Activated naive CD4-positive, alpha-beta T cell treated with anti-CD3 and anti-CD28 coated beads for 36 hours (primary cell): Measurements from ENCODE around the gene NAA40. TPM values are rescaled to one million over a fixed set of nuclear protein-coding genes. Genes with fewer than 3 reads are reported as not detected.

Experiments
- CTCF ChIA-PET: fragments of 350-600 bp; sonication (Branson Sonifier 250); formaldehyde crosslinking; loops from one replicate; lab custom pipeline; 2021; ENCODE audit warnings: antibody characterized with exemption; lab: Charles Lee
- DNase-seq: peaks from one replicate; pipeline ENCODE4 v3.0.0-alpha.2; 2020
- H3K27ac Mint-ChIP-seq: one replicate; pipeline ENCODE4 v1.8.0; 2021; ENCODE audit warnings: mild to moderate bottlenecking, mixed read lengths
- H3K27me3 Mint-ChIP-seq: one replicate; pipeline ENCODE4 v1.8.0; 2021; ENCODE audit warnings: low read depth, mixed read lengths
- H3K36me3 Mint-ChIP-seq: one replicate; pipeline ENCODE4 v1.8.0; 2021; ENCODE audit warnings: low read depth, mixed read lengths
- H3K4me1 Mint-ChIP-seq: one replicate; pipeline ENCODE4 v1.8.0; 2021; ENCODE audit warnings: low read depth, mixed read lengths
- H3K4me3 Mint-ChIP-seq: one replicate; pipeline ENCODE4 v1.8.0; 2021; ENCODE audit warnings: mild to moderate bottlenecking, moderate library complexity, mixed read lengths
- H3K9me3 Mint-ChIP-seq: one replicate; pipeline ENCODE4 v1.8.0; 2021; ENCODE audit warnings: mixed read lengths
- intact Hi-C: fragments of 100-400 bp; cut with micrococcal nuclease; formaldehyde crosslinking; loops from one replicate; pipeline ENCODE4 v1.15.1; 2023
- total RNA-seq, 2 experiments: library from RNA; stranded (reverse); gene quantifications; one replicate each; pipeline ENCODE4 v1.2.3, GENCODE V29; 2021

Gene NAA40
- total RNA-seq, 2 experiments from 2014 or later: 10.3 to 13.2 TPM

DNA sequence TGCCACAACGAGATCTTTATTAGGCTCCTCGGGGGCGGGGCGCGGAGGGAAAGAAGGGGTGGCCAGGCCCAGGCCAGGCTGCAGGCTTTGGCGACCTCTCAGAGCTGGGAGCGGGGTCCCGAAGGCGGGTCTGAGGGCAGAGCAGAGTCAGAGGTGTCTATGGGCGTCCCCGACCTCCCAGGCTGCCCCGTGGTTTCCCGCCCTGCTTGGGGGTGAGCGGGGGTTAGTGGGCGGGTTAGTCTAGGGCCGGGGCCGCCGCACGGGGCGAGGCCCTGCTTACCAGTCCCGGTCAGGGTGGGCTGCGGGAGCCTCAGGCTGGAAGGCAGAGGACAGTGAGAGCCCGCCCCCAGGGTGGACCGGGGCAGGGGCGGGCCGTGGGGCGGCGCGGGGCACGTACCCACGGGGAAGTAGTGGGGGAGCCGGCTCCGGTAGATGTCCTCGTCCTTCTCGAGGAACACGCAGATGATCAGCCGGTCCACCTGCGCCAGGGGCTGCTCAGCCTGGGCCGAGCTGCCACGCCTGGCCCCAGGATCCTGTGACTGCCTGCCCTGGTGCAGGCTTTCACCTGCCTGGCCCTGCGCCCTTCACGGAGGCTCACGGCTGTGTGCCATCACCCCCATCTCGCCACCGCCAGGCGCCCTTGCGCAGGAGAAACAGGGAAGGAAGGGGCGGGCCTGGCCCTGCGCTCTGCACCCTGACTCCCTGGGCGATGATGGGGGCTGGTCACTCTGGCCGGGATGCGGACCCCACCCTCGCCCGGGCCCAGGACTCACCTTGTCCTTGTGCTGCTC is 60.0 kb downstream of the NAA40 start:
- intact Hi-C loops: no loop called here
- no peak overlapping the region for H3K4me3 Mint-ChIP-seq
- H3K9me3 Mint-ChIP-seq: no peaks in the 10 kb centered on the region
- H3K27ac Mint-ChIP-seq: no peak overlapping the region
- peaks cover 3% of the 10 kb centered on the region for H3K27me3 Mint-ChIP-seq
- H3K4me1 Mint-ChIP-seq: peaks cover 6% of the 10 kb centered on the region
- CTCF ChIA-PET: interaction anchor here (2.2 to 5.4 kb wide), 3 partner anchors 8 to 151 kb away, joined by 10 to 96 read pairs (median 11); no protein-coding TSS in a partner anchor
- peaks cover 17% of the 10 kb centered on the region for H3K36me3 Mint-ChIP-seq
- DNase-seq: no peak

DNA sequence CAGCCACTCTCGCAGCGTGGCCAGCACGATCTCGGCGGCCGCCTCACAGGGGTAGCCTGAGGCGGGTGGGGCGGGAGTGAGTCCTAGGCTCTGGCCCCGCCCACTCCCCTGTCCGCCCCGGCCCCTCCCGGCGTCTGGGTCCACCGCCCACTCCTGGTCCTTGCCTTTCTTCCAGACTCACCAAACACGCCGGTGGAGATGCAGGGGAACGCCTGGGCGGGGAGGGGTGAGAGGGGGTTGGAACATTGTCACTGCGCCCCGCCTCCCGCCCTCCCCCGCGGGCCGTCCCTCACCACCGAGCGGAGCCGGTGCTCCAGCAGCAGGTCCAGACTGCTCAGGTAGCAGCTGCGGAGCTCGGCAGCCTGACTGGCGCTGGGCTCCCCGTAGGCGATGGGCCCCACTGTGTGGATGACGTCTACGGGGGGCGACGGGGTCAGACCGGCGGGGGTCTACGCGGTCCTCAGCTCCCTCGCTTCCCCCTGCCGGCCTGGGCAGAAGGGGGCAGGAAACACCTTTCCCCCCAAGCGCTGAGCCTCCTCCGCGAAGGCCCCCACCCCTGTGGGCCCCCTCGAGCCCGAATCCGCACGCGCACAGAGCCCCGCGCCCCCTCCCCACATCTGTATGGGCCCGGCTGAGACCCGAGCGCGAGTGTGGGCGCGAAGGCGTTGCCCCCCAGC is 60.7 kb downstream of the NAA40 start:
- H3K9me3 Mint-ChIP-seq: no peaks in the 10 kb centered on the region
- no peak overlapping the region for H3K4me3 Mint-ChIP-seq
- no peak overlapping the region for H3K27ac Mint-ChIP-seq
- DNase-seq: peak; percentile 57
- CTCF ChIA-PET: interaction anchor here (1.3 to 5.4 kb wide), 6 partner anchors 9 to 163 kb away, joined by 3 to 96 read pairs (median 10); no protein-coding TSS in a partner anchor
- peaks cover 3% of the 10 kb centered on the region for H3K27me3 Mint-ChIP-seq
- peaks cover 14% of the 10 kb centered on the region for H3K36me3 Mint-ChIP-seq
- peaks cover 5% of the 10 kb centered on the region for H3K4me1 Mint-ChIP-seq
- intact Hi-C loops: loop anchor here (1.0 to 2.0 kb wide), 3 partner anchors 149 to 301 kb away; partner anchors contain the start of gene CATSPERZ

DNA sequence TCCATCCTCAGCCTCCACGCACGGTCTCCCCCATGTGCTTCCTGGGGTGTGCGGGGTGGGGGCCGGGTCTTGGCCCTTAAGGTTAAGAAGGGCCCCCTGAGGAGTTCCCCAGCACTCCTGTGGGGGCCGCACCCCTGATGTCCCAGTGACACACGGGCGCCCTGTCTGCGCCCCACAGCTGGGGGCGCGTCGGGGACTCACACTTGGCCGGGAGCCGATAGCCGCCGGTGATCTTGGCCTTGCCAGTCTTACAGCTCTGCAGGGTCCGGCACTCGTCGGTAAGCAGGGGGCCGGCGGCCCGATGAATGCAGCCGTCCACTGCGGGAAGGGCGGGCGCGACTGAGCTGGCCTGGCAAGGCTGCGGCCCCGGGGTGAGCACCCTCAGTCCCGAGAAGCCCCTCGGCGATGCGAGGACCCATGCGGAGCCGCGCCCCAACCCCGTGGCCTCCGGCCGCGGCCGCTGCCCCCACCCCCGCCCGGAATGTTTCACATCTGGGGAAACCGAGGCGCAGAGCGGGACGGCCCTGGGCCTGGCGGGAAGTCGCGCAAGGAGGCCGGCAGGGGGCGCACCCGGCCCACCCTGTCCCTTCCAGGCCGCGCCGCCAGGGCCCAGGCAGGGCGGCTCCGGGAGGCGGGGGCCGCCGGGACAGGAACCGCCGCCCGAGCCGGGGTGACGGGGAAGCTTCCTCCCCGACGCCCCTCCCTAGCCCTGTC is 61.4 kb downstream of the NAA40 start:
- peaks cover 6% of the 10 kb centered on the region for H3K27me3 Mint-ChIP-seq
- DNase-seq: peak; percentile 72
- H3K4me3 Mint-ChIP-seq: no peak overlapping the region
- no peak overlapping the region for H3K27ac Mint-ChIP-seq
- CTCF ChIA-PET: interaction anchor here (0.7 to 5.4 kb wide), 15 partner anchors 9 to 233 kb away, joined by 3 to 96 read pairs (median 5); no protein-coding TSS in a partner anchor
- peaks cover 5% of the 10 kb centered on the region for H3K4me1 Mint-ChIP-seq
- H3K9me3 Mint-ChIP-seq: no peaks in the 10 kb centered on the region
- intact Hi-C loops: loop anchor here (1.0 to 2.0 kb wide), 3 partner anchors 148 to 301 kb away; partner anchors contain the start of gene CATSPERZ
- H3K36me3 Mint-ChIP-seq: peaks cover 7% of the 10 kb centered on the region

DNA sequence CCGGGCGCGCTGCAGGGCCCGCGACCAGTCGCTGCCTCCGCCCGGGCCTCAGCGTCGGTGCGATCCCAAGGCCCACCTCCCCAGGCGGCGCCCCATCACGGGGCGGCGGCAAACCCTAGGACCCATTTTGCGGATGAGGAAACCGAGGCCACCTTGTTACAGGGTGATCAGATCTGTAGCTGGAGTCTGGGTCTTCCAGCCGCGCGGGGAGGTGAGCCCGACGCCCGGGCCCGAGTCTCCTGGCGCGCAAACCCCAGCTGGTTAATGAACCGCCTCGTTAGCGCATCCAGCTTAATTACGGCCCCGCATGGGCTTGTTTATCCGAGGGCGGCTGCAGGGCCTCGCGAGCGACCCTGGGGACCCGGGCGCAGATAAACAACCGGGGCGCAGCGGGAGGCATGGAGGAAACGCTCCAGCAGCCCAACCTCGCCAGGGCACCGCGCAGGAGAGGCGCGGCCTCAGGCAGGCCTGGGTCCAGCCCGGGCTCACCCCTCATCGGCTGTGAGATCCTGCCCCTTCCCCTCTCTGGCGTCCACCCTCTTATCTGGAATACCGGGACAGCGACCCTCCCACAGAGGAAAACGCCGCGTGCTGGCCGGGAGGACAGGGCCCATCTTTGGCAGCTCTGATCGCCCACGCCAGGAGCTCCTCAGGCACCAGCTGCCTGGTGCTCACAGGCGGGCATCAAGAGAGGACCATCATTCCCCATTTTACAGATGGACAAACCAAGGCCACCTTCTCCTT is 62.1 kb downstream of the NAA40 start:
- peaks cover 6% of the 10 kb centered on the region for H3K27me3 Mint-ChIP-seq
- H3K4me1 Mint-ChIP-seq: peaks cover 5% of the 10 kb centered on the region
- H3K4me3 Mint-ChIP-seq: no peak overlapping the region
- H3K27ac Mint-ChIP-seq: no peak overlapping the region
- intact Hi-C loops: loop anchor here (1.0 to 2.0 kb wide), 3 partner anchors 147 to 300 kb away; partner anchors contain the start of gene CATSPERZ
- no peaks in the 10 kb centered on the region for H3K9me3 Mint-ChIP-seq
- peaks cover 7% of the 10 kb centered on the region for H3K36me3 Mint-ChIP-seq
- no peak for DNase-seq
- CTCF ChIA-PET: interaction anchor here (0.7 to 5.4 kb wide), 17 partner anchors 8 to 234 kb away, joined by 3 to 96 read pairs (median 5); no protein-coding TSS in a partner anchor

DNA sequence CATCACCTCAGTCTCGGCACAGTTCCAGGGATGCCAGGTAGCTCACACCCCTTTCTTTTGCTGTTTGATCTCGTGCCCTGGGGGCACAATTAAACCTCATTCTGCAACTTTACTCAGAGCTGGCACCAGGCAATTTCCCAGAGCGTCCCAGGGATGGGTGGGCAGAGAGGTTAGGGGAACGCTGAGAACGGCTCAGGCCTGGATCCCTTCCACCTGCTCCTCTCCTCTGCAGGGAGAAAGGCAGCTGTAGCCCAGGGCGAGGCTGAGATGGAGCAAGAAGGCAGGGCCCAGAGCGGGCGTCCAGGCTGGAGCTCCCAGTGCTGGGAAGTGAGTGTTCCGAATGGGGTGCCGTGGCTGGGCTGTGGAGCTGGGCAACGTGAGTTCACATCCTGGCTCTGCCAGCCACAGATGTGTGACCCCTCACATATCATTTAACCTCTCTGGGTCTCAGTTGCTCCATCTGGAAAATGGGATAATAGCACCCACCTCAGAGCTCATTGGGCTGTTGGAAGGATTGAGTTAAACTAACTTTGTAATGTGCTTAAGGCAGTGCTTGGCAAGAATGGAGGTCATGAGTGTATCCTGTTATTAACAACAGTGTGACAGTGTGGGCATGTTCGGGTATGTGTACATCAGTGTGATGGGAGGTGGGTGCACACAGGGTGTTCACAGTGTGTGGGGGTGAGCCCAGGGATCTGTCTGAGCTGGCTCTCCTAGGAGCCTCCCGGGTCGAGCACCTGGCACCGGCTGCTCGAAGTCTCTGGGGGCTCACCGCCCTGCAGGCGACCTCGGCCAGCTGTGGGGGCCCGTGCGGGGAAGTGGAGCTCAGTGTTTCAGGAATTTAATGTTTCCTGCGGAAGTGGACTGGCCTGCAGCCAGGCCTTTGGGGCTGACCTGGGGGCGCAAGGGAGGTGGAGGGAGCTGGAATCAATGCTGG is 63.0 kb downstream of the NAA40 start:
- peaks cover 12% of the 10 kb centered on the region for H3K27me3 Mint-ChIP-seq
- H3K4me3 Mint-ChIP-seq: no peak overlapping the region
- peaks cover 5% of the 10 kb centered on the region for H3K4me1 Mint-ChIP-seq
- no peak overlapping the region for H3K27ac Mint-ChIP-seq
- intact Hi-C loops: loop anchor here (2.0 kb wide), 1 partner anchor 299 kb away; the partner anchor contains the start of gene CATSPERZ
- CTCF ChIA-PET: interaction anchor here (0.6 to 5.4 kb wide), 8 partner anchors 23 to 194 kb away, joined by 3 to 96 read pairs (median 6); no protein-coding TSS in a partner anchor
- no peak for DNase-seq
- peaks cover 7% of the 10 kb centered on the region for H3K36me3 Mint-ChIP-seq
- no peaks in the 10 kb centered on the region for H3K9me3 Mint-ChIP-seq

DNA sequence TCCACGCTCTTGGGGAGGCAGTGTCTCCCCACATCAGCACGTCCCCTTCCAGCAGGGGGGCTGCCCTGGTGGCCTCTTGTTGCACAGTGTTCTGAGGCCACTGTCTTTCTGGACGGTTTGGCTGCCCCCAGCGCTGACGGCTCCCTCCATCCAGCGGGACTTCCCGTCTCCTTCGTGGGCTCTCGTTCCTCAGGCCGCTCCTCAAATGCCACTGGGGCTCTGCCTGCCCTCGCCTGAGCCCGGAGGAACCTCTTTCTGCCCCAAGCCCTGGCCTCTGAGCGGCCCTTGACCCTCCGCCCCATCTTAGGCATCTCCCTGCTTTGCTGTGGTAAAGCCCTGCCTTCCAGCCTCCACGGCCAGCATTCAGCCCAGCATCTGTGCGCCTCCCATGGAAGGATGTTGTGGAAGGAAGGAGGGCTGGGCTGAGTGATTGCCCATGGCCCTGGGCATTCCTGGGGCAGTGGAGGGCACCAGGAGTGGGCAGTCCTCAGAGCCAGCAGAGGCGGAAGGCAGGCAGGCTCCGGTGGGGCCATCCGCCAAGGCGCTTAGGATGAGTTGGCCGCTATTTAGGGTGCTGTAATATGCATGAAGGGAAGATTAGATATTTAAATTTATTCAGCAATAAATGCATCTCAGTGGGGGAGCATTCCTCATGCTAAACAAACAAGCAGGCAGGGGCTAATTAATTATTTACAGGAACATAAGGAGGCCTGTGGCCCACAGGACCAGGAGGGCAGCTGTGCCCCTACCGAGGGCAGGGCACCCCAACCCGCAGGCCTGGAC is 65.2 kb downstream of the NAA40 start:
- CTCF ChIA-PET: interaction anchor here (5.4 kb wide), 1 partner anchor 146 kb away, joined by 96 read pairs; no protein-coding TSS in a partner anchor
- H3K27me3 Mint-ChIP-seq: peaks cover 32% of the 10 kb centered on the region
- intact Hi-C loops: no loop called here
- no peak for DNase-seq
- no peaks in the 10 kb centered on the region for H3K9me3 Mint-ChIP-seq
- H3K4me3 Mint-ChIP-seq: no peak overlapping the region
- no peaks in the 10 kb centered on the region for H3K36me3 Mint-ChIP-seq
- peaks cover 16% of the 10 kb centered on the region for H3K4me1 Mint-ChIP-seq
- no peak overlapping the region for H3K27ac Mint-ChIP-seq

DNA sequence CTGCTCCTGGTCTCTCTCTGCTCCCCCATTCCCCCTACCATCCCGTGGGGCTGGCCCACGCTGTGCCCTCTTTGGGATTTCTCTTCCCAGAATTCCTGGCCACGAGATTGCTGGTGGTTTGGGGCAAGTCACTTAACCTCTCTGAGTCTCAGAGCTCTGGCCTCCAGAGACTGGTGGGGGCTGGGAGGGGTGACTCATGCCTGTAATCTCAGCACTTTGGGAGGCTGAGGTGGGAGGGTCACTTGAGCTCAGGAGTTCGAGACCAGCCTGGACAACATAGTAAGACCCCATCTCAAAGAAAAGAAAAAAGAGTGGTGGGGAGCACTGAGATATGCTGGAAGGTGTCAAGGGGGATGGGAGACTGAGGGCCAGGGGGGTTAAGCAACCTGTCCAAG is 65.8 kb downstream of the NAA40 start:
- Mint-ChIP-seq H3K36me3 (no peaks in the 10 kb centered on the region), H3K27ac (no peak overlapping the region), H3K27me3 (peaks cover 33% of the 10 kb centered on the region), H3K9me3 (no peaks in the 10 kb centered on the region), H3K4me1 (peaks cover 16% of the 10 kb centered on the region), H3K4me3 (no peak overlapping the region)
- CTCF ChIA-PET: no interaction called here
- DNase-seq: no peak
- intact Hi-C loops: no loop called here

DNA sequence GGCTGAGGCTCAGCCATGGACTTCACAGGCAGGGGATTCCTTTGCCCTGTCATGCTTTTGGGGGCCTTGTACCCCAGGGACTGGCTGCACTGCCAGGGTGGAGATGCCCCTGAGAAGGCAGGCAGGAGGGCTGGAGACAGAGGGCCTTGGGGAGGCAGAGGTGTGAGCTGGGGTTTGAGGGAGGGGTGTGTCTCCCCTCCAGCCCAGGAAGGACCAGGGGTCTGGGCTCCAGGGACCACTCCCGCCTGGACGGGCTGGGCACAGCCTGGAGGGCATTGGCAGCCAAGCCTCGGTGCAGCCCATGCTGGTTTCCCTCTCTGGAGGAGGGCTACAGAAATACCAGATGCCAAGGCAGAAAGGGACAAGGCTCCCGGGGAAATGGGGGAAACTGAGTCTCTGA is 66.9 kb downstream of the NAA40 start:
- H3K27me3 Mint-ChIP-seq: peaks cover 33% of the 10 kb centered on the region
- DNase-seq: no peak
- intact Hi-C loops: no loop called here
- peaks cover 15% of the 10 kb centered on the region for H3K4me1 Mint-ChIP-seq
- peaks cover 1% of the 10 kb centered on the region for H3K36me3 Mint-ChIP-seq
- no peak overlapping the region for H3K27ac Mint-ChIP-seq
- peaks cover 7% of the 10 kb centered on the region for H3K9me3 Mint-ChIP-seq
- H3K4me3 Mint-ChIP-seq: no peak overlapping the region
- CTCF ChIA-PET: no interaction called here

DNA sequence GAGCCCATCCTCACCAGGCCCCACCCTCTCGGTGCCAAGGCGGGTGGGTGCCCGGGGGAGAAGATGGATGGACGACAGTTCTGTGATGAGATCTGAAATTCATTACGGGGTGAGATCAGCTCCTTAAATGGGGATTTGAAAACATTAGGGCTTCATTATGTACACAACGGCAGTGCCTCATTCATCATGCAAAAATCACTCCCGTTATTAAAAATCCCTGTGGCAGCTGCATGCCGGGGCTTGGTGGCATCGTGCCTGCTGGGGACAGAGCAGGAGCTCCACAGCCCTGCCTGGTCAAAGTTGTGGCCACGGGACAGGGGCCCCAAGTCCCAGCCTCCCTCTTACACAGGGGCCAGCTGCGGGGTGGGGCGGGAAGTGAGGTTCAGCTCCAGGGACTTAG is 67.6 kb downstream of the NAA40 start:
- no peak for DNase-seq
- Mint-ChIP-seq H3K4me3 (no peak overlapping the region), H3K27ac (no peak overlapping the region), H3K9me3 (peaks cover 9% of the 10 kb centered on the region), H3K4me1 (peaks cover 13% of the 10 kb centered on the region), H3K27me3 (peaks cover 31% of the 10 kb centered on the region), H3K36me3 (peaks cover 4% of the 10 kb centered on the region)
- CTCF ChIA-PET: no interaction called here
- intact Hi-C loops: no loop called here
